Cardiac atrium fibroblast (primary cell): ENCODE data around the gene MUC21. TPM values are rescaled to one million over a fixed set of nuclear protein-coding genes. Genes with fewer than 3 reads are reported as not detected.

Experiments
- total RNA-seq: library from RNA; depleted of rRNA; stranded (reverse); fragments of >200 nt; gene quantifications from 2 replicates; pipeline ENCODE4 v1.2.3, GENCODE V29; 2015

The MUC21 gene
- not detected in 2 replicates for total RNA-seq

DNA sequence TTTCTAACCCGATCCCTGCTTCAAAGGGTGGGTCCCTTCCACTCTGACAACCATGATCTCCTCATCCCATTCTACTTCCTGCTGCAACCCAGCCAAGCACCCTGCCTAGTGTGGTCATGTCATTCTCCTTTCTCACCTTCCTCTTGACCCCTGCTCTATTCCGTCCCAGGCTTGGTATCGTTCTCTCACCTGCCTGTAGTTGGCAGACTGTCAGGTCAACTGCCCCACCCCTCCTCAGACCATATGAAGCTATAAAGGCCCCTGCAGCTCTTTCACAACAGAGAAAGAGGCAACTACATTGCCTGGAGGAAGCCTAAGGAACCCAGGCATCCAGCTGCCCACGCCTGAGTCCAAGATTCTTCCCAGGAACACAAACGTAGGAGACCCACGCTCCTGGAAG is at the start of gene MUC21:
MUC21 (plus strand) TSS at position 280 of the 400 bp plus-strand sequence. CDS start 241 bp downstream, outside the sequence.

DNA sequence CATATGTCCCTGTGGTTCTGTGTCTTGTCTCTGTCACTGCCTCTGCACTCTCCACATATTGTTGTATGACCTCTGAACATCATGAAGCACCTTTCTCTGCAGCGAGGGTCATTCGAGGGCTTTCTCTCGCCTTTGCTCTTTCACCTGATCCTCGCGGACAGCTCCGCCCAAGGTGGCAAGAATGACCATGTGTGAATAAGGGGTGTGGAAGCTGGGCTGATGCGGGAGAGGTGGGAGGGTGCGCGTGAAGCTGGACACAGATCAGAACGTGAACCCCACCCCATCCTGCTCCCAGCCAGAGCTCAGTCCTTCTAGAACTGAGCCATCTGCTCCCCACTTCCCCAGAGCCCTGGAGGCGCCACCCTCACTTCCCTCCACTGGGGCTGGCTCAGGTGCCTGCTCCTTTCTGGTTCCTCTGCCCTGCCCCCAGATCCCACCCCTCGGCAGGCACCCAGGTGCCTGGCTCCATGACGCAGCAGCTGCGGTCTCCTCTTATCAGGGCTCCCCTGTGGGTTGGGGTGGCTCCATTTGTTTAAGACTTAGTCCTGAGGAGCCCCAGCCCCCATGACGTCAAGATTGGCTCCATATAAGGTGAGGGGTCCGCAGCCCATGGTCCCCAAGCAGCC is 43.0 kb upstream of the MUC21 start, which contains the start of gene MUCL3:
MUCL3 (plus strand) TSS at position 613 of the 626 bp plus-strand sequence. CDS start 27 bp downstream, outside the sequence.

DNA sequence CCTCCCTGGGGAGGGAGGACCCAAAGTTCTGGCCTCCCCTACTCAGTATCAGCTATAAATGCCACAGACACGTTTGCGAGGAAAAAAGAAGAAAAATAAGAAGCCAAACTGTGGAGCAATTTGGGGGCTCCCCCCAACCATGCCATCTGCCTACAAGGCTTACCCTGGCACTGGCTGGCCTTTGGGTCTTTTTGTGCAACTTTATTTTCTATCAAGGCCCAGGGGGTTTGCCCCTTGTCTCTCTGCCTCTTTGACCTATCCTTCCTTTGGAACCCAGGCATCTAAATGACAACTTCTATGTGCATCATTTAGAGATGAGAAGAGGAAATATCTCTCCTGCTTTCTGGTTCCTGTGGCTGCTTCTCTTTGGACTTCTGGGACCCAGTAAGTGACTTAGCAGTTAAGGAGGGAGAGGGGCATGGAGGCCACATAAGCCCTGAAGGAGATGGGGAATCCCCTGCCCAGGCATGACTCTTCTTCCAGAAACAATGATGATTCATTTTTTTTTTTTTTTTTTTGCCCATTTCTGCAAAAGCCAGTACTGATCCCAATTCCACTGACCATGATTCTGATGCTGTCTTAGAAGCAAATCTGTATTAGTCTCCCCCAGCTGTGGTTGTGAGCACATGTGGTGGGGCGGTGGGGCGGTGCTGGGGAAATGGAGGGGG is 27.0 kb downstream of the MUC21 start, which contains the start of gene MUC22:
MUC22 (plus strand) TSS at position 82 of the 668 bp plus-strand sequence; CDS start at position 315, 233 bp downstream.

Other genes starting within 250 kb of the MUC21 start
- gene FLOT1, start 241.0 kb upstream of the MUC21 start, total RNA-seq = 91.0 and 118 TPM in 2 replicates
- gene IER3, start 239.2 kb upstream of the MUC21 start, total RNA-seq = 188 and 222 TPM in 2 replicates
- 30.7 and 36.5 TPM in 2 replicates for gene DDR1, start 99.2 kb upstream of the MUC21 start, total RNA-seq
- 7.6 and 13.2 TPM in 2 replicates for gene GTF2H4, start 75.5 kb upstream of the MUC21 start, total RNA-seq
- gene VARS2, start 69.5 kb upstream of the MUC21 start, total RNA-seq = 6.8 and 7.9 TPM in 2 replicates
- not detected in 2 replicates for gene SFTA2, start 51.5 kb upstream of the MUC21 start, total RNA-seq
- gene MUCL3, start 42.7 kb upstream of the MUC21 start, total RNA-seq = not detected in 2 replicates
- gene MUC22, start 26.8 kb downstream of the MUC21 start, total RNA-seq = not detected in 2 replicates
- not detected in 2 replicates for gene C6orf15, start 128.9 kb downstream of the MUC21 start, total RNA-seq
- gene PSORS1C1, start 131.1 kb downstream of the MUC21 start, total RNA-seq = 0.16 and 1.1 TPM in 2 replicates
- not detected in 2 replicates for gene CDSN, start 136.7 kb downstream of the MUC21 start, total RNA-seq
- gene PSORS1C2, start 155.3 kb downstream of the MUC21 start, total RNA-seq = not detected in 2 replicates
- gene CCHCR1, start 174.1 kb downstream of the MUC21 start, total RNA-seq = 15.7 and 21.7 TPM in 2 replicates
- 7.0 and 11.0 TPM in 2 replicates for gene TCF19, start 174.9 kb downstream of the MUC21 start, total RNA-seq
- not detected in 2 replicates for gene POU5F1, start 187.0 kb downstream of the MUC21 start, total RNA-seq